HepG2 (cell line): ENCODE measurements around the gene NEU1. TPM values are rescaled to one million over a fixed set of nuclear protein-coding genes. Genes with fewer than 3 reads are reported as not detected.

Experiments
- AKNA ChIP-seq: sonication (generic); formaldehyde crosslinking; IDR thresholded peaks from 2 replicates; pipeline ENCODE4 v1.4.0; 2020; ENCODE audit warnings: missing genetic modification reagents, borderline replicate concordance
- ATAD3A ChIP-seq: sonication (generic); formaldehyde crosslinking; IDR thresholded peaks from 2 replicates; pipeline ENCODE4 v1.4.0; 2020; ENCODE audit warnings: missing genetic modification reagents
- BHLHE40 ChIP-seq: IDR thresholded peaks from 2 replicates; pipeline ENCODE4 v1.6.1; 2011; ENCODE audit warnings: low read length, improper control_type of control experiment
- EED ChIP-seq: sonication (generic); formaldehyde crosslinking; IDR thresholded peaks from 2 replicates; pipeline ENCODE4 v1.5.0; 2020; ENCODE audit warnings: mild to moderate bottlenecking, missing genetic modification reagents
- GMEB2 ChIP-seq: IDR thresholded peaks from 2 replicates; pipeline ENCODE4 v1.6.1; 2016; ENCODE audit warnings: missing biosample characterization, missing genetic modification reagents, low read depth
- HCFC1 ChIP-seq: fragments of 150-350 bp; IDR thresholded peaks from 2 replicates; pipeline ENCODE4 v1.6.1; 2014; ENCODE audit warnings: low read depth, low read length
- HMGXB3 ChIP-seq: sonication (generic); formaldehyde crosslinking; IDR thresholded peaks from 2 replicates; pipeline ENCODE4 v1.4.0; 2020; ENCODE audit warnings: missing genetic modification reagents, borderline replicate concordance
- JUN ChIP-seq: sonication (generic); formaldehyde crosslinking; IDR thresholded peaks from 2 replicates; pipeline ENCODE4 v1.4.0; 2020; ENCODE audit warnings: mild to moderate bottlenecking, missing genetic modification reagents
- MBD4 ChIP-seq: IDR thresholded peaks from 2 replicates; pipeline ENCODE4 v1.6.1; 2012; ENCODE audit warnings: low read length, inconsistent platforms, borderline replicate concordance
- PHF8 ChIP-seq: sonication (generic); formaldehyde crosslinking; IDR thresholded peaks from 2 replicates; pipeline ENCODE4 v1.5.0; 2020; ENCODE audit warnings: missing genetic modification reagents
- SP4 ChIP-seq: sonication (generic); formaldehyde crosslinking; IDR thresholded peaks from 2 replicates; pipeline ENCODE4 v1.8.1; 2023; ENCODE audit warnings: mild to moderate bottlenecking, missing genetic modification reagents
- ZBED4 ChIP-seq: sonication (generic); formaldehyde crosslinking; IDR thresholded peaks from 2 replicates; pipeline ENCODE4 v1.4.0; 2020; ENCODE audit warnings: missing genetic modification reagents, borderline replicate concordance
- ZFP36L2 ChIP-seq: sonication (generic); formaldehyde crosslinking; IDR thresholded peaks from 2 replicates; pipeline ENCODE4 v1.4.0; 2020; ENCODE audit warnings: missing genetic modification reagents
- ZMYM3 ChIP-seq: sonication (generic); formaldehyde crosslinking; IDR thresholded peaks from 2 replicates; pipeline ENCODE4 v1.5.1; 2020; ENCODE audit warnings: mild to moderate bottlenecking, missing genetic modification reagents
- ZNF792 ChIP-seq: IDR thresholded peaks from 2 replicates; pipeline ENCODE4 v1.6.1; 2016
- polyA plus RNA-seq, 8 experiments: library from polyadenylated mRNA; depleted of rRNA in 3 of 8; stranded (reverse) in 7 of 8; unstranded in 1 of 8; fragments of >200 nt; fragmentation: Illumina TruSeq in 4 of 8; extraction: Trizol in 4 of 8; gene quantifications; 2 replicates each; pipeline versions ENCODE4 v1.2.1 to v1.2.3, GENCODE V29; 2011 to 2016; ENCODE audit warnings: low read depth in 4 of 8, missing spikeins in 1 of 8, mixed read lengths in 1 of 8; ENCODE audit not compliant: insufficient read depth in 1 of 8
- total RNA-seq, 5 experiments: library from RNA; depleted of rRNA; stranded (reverse); fragments of >200 nt; fragmentation: Illumina TruSeq; extraction: Trizol; gene quantifications; 2 replicates each; pipeline ENCODE4 v1.2.3, GENCODE V29; 2016; ENCODE audit warnings: low read depth in 1 of 5

NEU1 gene
- total and polyA plus RNA-seq, 2 of the 13 experiments (the other 11 are each of a cell fraction or from before 2014, with no cell fraction given): 215 to 297 TPM

- TF ChIP-seq GMEB2: no peak
- TF ChIP-seq HCFC1: peak; percentile 29; the same call in 1 of the 2 replicates
- no peak for TF ChIP-seq AKNA (CRISPR knock-in tag)
- no peak for TF ChIP-seq ATAD3A (CRISPR knock-in tag)
- TF ChIP-seq EED (CRISPR knock-in tag): peak; percentile 85; the same call in 1 of the 2 replicates
- peak; percentile 62 for TF ChIP-seq PHF8
- no peak for TF ChIP-seq MBD4
- no peak for TF ChIP-seq ZMYM3
- TF ChIP-seq ZFP36L2 (CRISPR knock-in tag): no peak
- TF ChIP-seq BHLHE40: no peak
- TF ChIP-seq ZNF792 (CRISPR knock-in tag): no peak; the same call in 1 of the 2 replicates
- no peak for TF ChIP-seq HMGXB3 (CRISPR knock-in tag)
- TF ChIP-seq ZBED4: no peak
- 0 out of 2 replicates have a peak, but pooled peaks have one; percentile 16 for TF ChIP-seq JUN
- peak; percentile 92 for TF ChIP-seq SP4
Measured at GRCh38 chr6:31901953-31902643, 39.5 kb upstream of the NEU1 start, which contains the start of gene ZBTB12 (continued).
